Measurements from ENCODE around the gene ATP9A. TPM values are rescaled to one million over a fixed set of nuclear protein-coding genes. Genes with fewer than 3 reads are reported as not detected.

ATP9A gene
- total RNA-seq, 4 donors from 2014 or later, result 17.6 to 28.2 (median 19.5) TPM

DNA sequence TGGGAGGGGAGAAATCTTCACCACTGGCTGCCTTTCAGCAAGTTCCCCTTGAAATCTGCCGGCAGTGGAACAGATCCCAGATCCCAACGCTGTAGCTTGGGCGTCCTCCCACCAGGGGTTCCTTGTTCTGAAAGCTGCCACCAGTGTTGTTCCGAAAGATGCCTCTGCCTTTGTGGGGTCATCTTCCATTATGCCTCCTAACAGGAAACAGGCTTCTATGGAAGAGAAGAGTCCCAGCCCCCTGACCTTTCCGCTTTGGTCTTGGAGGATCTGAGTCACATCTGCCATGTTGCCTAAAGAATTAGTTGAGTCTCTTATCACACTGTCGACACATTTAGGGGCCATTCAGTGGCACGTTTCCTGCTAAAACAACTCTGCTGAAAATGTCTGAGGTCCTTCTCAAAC, 168.2 kb downstream of the ATP9A start:
- no peak for DNase-seq
- TF ChIP-seq, protein P1, sequence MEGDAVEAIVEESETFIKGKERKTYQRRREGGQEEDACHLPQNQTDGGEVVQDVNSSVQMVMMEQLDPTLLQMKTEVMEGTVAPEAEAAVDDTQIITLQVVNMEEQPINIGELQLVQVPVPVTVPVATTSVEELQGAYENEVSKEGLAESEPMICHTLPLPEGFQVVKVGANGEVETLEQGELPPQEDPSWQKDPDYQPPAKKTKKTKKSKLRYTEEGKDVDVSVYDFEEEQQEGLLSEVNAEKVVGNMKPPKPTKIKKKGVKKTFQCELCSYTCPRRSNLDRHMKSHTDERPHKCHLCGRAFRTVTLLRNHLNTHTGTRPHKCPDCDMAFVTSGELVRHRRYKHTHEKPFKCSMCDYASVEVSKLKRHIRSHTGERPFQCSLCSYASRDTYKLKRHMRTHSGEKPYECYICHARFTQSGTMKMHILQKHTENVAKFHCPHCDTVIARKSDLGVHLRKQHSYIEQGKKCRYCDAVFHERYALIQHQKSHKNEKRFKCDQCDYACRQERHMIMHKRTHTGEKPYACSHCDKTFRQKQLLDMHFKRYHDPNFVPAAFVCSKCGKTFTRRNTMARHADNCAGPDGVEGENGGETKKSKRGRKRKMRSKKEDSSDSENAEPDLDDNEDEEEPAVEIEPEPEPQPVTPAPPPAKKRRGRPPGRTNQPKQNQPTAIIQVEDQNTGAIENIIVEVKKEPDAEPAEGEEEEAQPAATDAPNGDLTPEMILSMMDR (IDR thresholded peaks at IDR 0.05), result no peak
- TF ChIP-seq POLR2A (IDR thresholded peaks at IDR 0.05), result no peak
- Histone ChIP-seq H3K4me1 (peaks cover 0 to 8% (median 6%) of the 10 kb centered on the region in 3 donors), H3K27me3 (no peaks in the 10 kb centered on the region), H3K9me3 (no peaks in the 10 kb centered on the region), H3K27ac (peak overlapping the region in 1 of 4 donors; percentile 9), H3K4me3 (no peak overlapping the region), H3K36me3 (peaks cover 0 to 71% (median 6%) of the 10 kb centered on the region in 3 donors)
- intact Hi-C loops (cut with DNase I), result no loop called here
- WGBS, 2 donors, result 73 to 76% methylated on average over 3 to 7 of the region's 7 CpGs

GRCh38 chr20:51598556-51598955, 169.6 kb downstream of the ATP9A start:
- Histone ChIP-seq H3K4me3 (no peak overlapping the region), H3K36me3 (peaks cover 0 to 57% (median 6%) of the 10 kb centered on the region in 3 donors), H3K27me3 (no peaks in the 10 kb centered on the region), H3K9me3 (no peaks in the 10 kb centered on the region), H3K27ac (no peak overlapping the region), H3K4me1 (peaks cover 0 to 22% (median 15%) of the 10 kb centered on the region in 3 donors)
- WGBS, 2 donors, result 91 to 92% methylated on average over 10 to 13 of the region's 15 CpGs
- no peak for DNase-seq
- TF ChIP-seq, protein P1 (IDR thresholded peaks at IDR 0.05), result no peak
- TF ChIP-seq POLR2A (IDR thresholded peaks at IDR 0.05), result no peak
- intact Hi-C loops (cut with DNase I), result loop anchor here (5.0 kb wide), 1 partner anchor 211 kb away; no protein-coding TSS in a partner anchor

GRCh38 chr20:51597389-51598231, 170.6 kb downstream of the ATP9A start:
- H3K36me3 ChIP-seq, result peaks cover 0 to 47% (median 6%) of the 10 kb centered on the region in 3 donors
- no peak overlapping the region for H3K4me3 ChIP-seq
- DNase-seq, result no peak
- no peak for TF ChIP-seq POLR2A (IDR thresholded peaks at IDR 0.05)
- TF ChIP-seq, protein P1 (IDR thresholded peaks at IDR 0.05), result no peak
- intact Hi-C loops (cut with DNase I), result loop anchor here (5.0 kb wide), 1 partner anchor 210 kb away; no protein-coding TSS in a partner anchor
- no peaks in the 10 kb centered on the region for H3K27me3 ChIP-seq
- H3K9me3 ChIP-seq, result no peaks in the 10 kb centered on the region
- peaks cover 0 to 25% (median 15%) of the 10 kb centered on the region in 3 donors for H3K4me1 ChIP-seq
- H3K27ac ChIP-seq, result no peak overlapping the region
- WGBS, 2 donors, result 33 to 46% methylated on average over 6 to 7 of the region's 7 CpGs

GRCh38 chr20:51596668-51597388, 171.4 kb downstream of the ATP9A start:
- H3K36me3 ChIP-seq, result peaks cover 0 to 39% (median 6%) of the 10 kb centered on the region in 3 donors
- intact Hi-C loops (cut with DNase I), result loop anchor here (5.0 kb wide), 1 partner anchor 210 kb away; no protein-coding TSS in a partner anchor
- no peak for DNase-seq
- H3K9me3 ChIP-seq, result no peaks in the 10 kb centered on the region
- H3K27me3 ChIP-seq, result no peaks in the 10 kb centered on the region
- no peak for TF ChIP-seq POLR2A (IDR thresholded peaks at IDR 0.05)
- TF ChIP-seq, protein P1 (IDR thresholded peaks at IDR 0.05), result no peak
- H3K4me3 ChIP-seq, result no peak overlapping the region
- WGBS, 2 donors, result 76 to 78% methylated on average over 14 of the region's 14 CpGs
- H3K4me1 ChIP-seq, result peaks cover 0 to 25% (median 15%) of the 10 kb centered on the region in 3 donors
- H3K27ac ChIP-seq, result no peak overlapping the region
